Hepatocyte (in vitro differentiated cells): ENCODE results near the gene PEDS1. TPM values are rescaled to one million over a fixed set of nuclear protein-coding genes. Genes with fewer than 3 reads are reported as not detected.

Experiments used
- DNase-seq: peaks from one replicate; pipeline ENCODE4 v3.0.0-alpha.2; 2016; ENCODE audit warnings: low spot score
- H2AFZ ChIP-seq: fragments of 200-600 bp; sonication (generic); 2 replicates; pipeline ENCODE4 v1.6.0; 2016; ENCODE audit warnings: antibody characterized with exemption, mild to moderate bottlenecking
- H3K27ac ChIP-seq: fragments of 200-600 bp; sonication (generic); 2 replicates; pipeline ENCODE4 v1.5.1; 2016; ENCODE audit warnings: mild to moderate bottlenecking
- H3K27me3 ChIP-seq: fragments of 200-600 bp; sonication (generic); 2 replicates; pipeline ENCODE4 v1.6.1; 2016
- H3K36me3 ChIP-seq: fragments of 200-600 bp; sonication (generic); replicated peaks from 2 replicates; pipeline ENCODE4 v1.5.1; 2016; ENCODE audit warnings: low read depth; ENCODE audit not compliant: insufficient read depth
- H3K4me1 ChIP-seq: fragments of 200-600 bp; sonication (generic); 2 replicates; pipeline ENCODE4 v1.5.1; 2016; ENCODE audit warnings: mild to moderate bottlenecking, moderate library complexity; ENCODE audit not compliant: insufficient read depth
- H3K4me2 ChIP-seq: fragments of 200-600 bp; sonication (generic); 2 replicates; pipeline ENCODE4 v1.6.0; 2016
- H3K4me3 ChIP-seq: fragments of 200-600 bp; sonication (generic); 2 replicates; pipeline ENCODE4 v1.5.1; 2016; ENCODE audit warnings: mild to moderate bottlenecking
- H3K79me2 ChIP-seq: fragments of 200-600 bp; sonication (generic); 2 replicates; pipeline ENCODE4 v1.6.0; 2017; ENCODE audit warnings: mild to moderate bottlenecking
- H3K9me2 ChIP-seq: fragments of 200-600 bp; sonication (generic); replicated peaks from 2 replicates; pipeline ENCODE4 v1.6.0; 2017; ENCODE audit warnings: mild to moderate bottlenecking; ENCODE audit not compliant: insufficient read depth
- H3K9me3 ChIP-seq: fragments of 200-600 bp; sonication (generic); 2 replicates; pipeline ENCODE4 v1.5.1; 2016; ENCODE audit warnings: low read depth, mild to moderate bottlenecking
- H4K20me1 ChIP-seq: fragments of 200-600 bp; sonication (generic); 2 replicates; pipeline ENCODE4 v1.6.0; 2016; ENCODE audit warnings: mild to moderate bottlenecking; ENCODE audit not compliant: insufficient read depth, poor library complexity, severe bottlenecking
- CTCF ChIP-seq: fragments of 200-600 bp; sonication (generic); IDR thresholded peaks from 2 replicates; pipeline ENCODE4 v1.5.1; 2016; ENCODE audit warnings: antibody characterized with exemption, mild to moderate bottlenecking; ENCODE audit not compliant: poor library complexity
- EZH2 ChIP-seq: fragments of 200-600 bp; sonication (generic); IDR thresholded peaks from 2 replicates; pipeline ENCODE4 v1.6.1; 2016; ENCODE audit warnings: antibody characterized with exemption, mild to moderate bottlenecking, borderline replicate concordance
- EZH2phosphoT487 ChIP-seq: fragments of 200-600 bp; sonication (generic); IDR thresholded peaks from one replicate; pipeline ENCODE4 v1.6.1; 2018; ENCODE audit warnings: antibody characterized with exemption, mild to moderate bottlenecking, low read depth, moderate library complexity; ENCODE audit not compliant: unreplicated experiment, severe bottlenecking
- WGBS: methylation state at CpG from one replicate; pipeline ENCODE4 v1.1.6; 2016; ENCODE audit warnings: low lambda C conversion rate; ENCODE audit errors: missing lambda C conversion rate; 5-methylcytosine and 5-hydroxymethylcytosine counted together
- polyA plus RNA-seq: library from polyadenylated mRNA; unstranded; fragments of >200 nt; fragmentation: Nextera tagmentation; extraction: Ambion mirVana; gene quantifications from 2 replicates; pipeline ENCODE4 v1.2.1, GENCODE V29; 2016
- total RNA-seq: library from RNA; depleted of rRNA; stranded (reverse); fragments of >200 nt; gene quantifications from 2 replicates; pipeline ENCODE4 v1.2.3, GENCODE V29; 2014

The PEDS1 gene
- total and polyA plus RNA-seq, 2 experiments from 2014 or later: 24.5 to 46.2 TPM

- TF ChIP-seq EZH2 (no peak), CTCF (no peak)
- 97% methylated on average over 12 of the region's 12 CpGs for WGBS
- H3K4me1 ChIP-seq: peaks cover 5% of the 10 kb centered on the region
- H3K79me2 ChIP-seq: peaks cover 72% of the 10 kb centered on the region
- H3K27ac ChIP-seq: no peak overlapping the region
- H4K20me1 ChIP-seq: peaks cover 7% of the 10 kb centered on the region
- H3K27me3 ChIP-seq: no peaks in the 10 kb centered on the region
- no peaks in the 10 kb centered on the region for H3K36me3 ChIP-seq
- no peak overlapping the region for H3K4me2 ChIP-seq
- H2AFZ ChIP-seq: no peak overlapping the region
- no peaks in the 10 kb centered on the region for H3K9me2 ChIP-seq
- H3K4me3 ChIP-seq: no peak overlapping the region
- no peak for DNase-seq
- H3K9me3 ChIP-seq: no peaks in the 10 kb centered on the region
These were observed 11.5 kb downstream of the PEDS1 start for GRCh38 chr20:50141811-50142561.

- H2AFZ ChIP-seq: no peak overlapping the region
- H4K20me1 ChIP-seq: peaks cover 7% of the 10 kb centered on the region
- H3K9me2 ChIP-seq: no peaks in the 10 kb centered on the region
- no peaks in the 10 kb centered on the region for H3K27me3 ChIP-seq
- no peak overlapping the region for H3K4me3 ChIP-seq
- DNase-seq: no peak
- peaks cover 70% of the 10 kb centered on the region for H3K79me2 ChIP-seq
- peaks cover 4% of the 10 kb centered on the region for H3K4me1 ChIP-seq
- H3K9me3 ChIP-seq: no peaks in the 10 kb centered on the region
- TF ChIP-seq EZH2phosphoT487 (no peak), EZH2 (no peak), CTCF (no peak)
- no peak overlapping the region for H3K27ac ChIP-seq
- WGBS: 94% methylated on average over 6 of the region's 6 CpGs
- no peak overlapping the region for H3K4me2 ChIP-seq
- H3K36me3 ChIP-seq: no peaks in the 10 kb centered on the region
These were observed 12.4 kb downstream of the PEDS1 start for GRCh38 chr20:50141018-50141675.

GRCh38 chr20:50140339-50140859 lies 13.1 kb downstream of the PEDS1 start:
- H4K20me1 ChIP-seq: peaks cover 7% of the 10 kb centered on the region
- H3K9me2 ChIP-seq: no peaks in the 10 kb centered on the region
- no peak for DNase-seq
- no peak for TF ChIP-seq CTCF
- no peak for TF ChIP-seq EZH2phosphoT487
- no peak for TF ChIP-seq EZH2
- no peak overlapping the region for H3K27ac ChIP-seq
- H3K4me3 ChIP-seq: no peak overlapping the region
- H3K9me3 ChIP-seq: no peaks in the 10 kb centered on the region
- H3K4me1 ChIP-seq: peaks cover 4% of the 10 kb centered on the region
- no peaks in the 10 kb centered on the region for H3K36me3 ChIP-seq
- no peak overlapping the region for H3K4me2 ChIP-seq
- 94% methylated on average over 11 of the region's 11 CpGs for WGBS
- H3K27me3 ChIP-seq: no peaks in the 10 kb centered on the region
- H2AFZ ChIP-seq: no peak overlapping the region
- H3K79me2 ChIP-seq: peaks cover 68% of the 10 kb centered on the region
